SK-N-MC (cell line): Measurements from ENCODE around the gene ZC2HC1C.

ENCODE experiments used
- DNase-seq: peaks from one replicate; pipeline ENCODE4 v3.0.0-alpha.2; 2011; ENCODE audit warnings: low read depth, low spot score
- H3K27ac ChIP-seq: fragments of 200-600 bp; sonication (generic); 2 replicates; pipeline ENCODE4 v1.5.1; 2016; ENCODE audit warnings: mixed run types
- H3K36me3 ChIP-seq: fragments of 200-600 bp; sonication (generic); 2 replicates; pipeline ENCODE4 v1.6.1; 2017; ENCODE audit warnings: antibody characterized with exemption, low read length, mixed read lengths; ENCODE audit not compliant: insufficient read depth
- H3K4me3 ChIP-seq: fragments of 200-600 bp; sonication (generic); 2 replicates; pipeline ENCODE4 v1.5.1; 2016
- H3K9ac ChIP-seq: fragments of 200-600 bp; sonication (generic); 2 replicates; pipeline ENCODE4 v1.8.0; 2017; ENCODE audit warnings: mixed run types, mixed read lengths; ENCODE audit not compliant: insufficient read length
- H3K9me3 ChIP-seq: fragments of 200-600 bp; sonication (generic); 2 replicates; pipeline ENCODE4 v1.6.1; 2017; ENCODE audit warnings: low read depth, mild to moderate bottlenecking, antibody characterized with exemption, low read length, moderate library complexity, mixed read lengths
- EZH2 ChIP-seq: fragments of 200-600 bp; sonication (generic); IDR thresholded peaks from one replicate; pipeline ENCODE4 v1.6.1; 2017; ENCODE audit warnings: antibody characterized with exemption
- FOXP2 ChIP-seq: optimal IDR thresholded peaks from 2 replicates; pipeline ENCODE3; 2011; ENCODE audit warnings: mild to moderate bottlenecking, moderate library complexity; ENCODE audit not compliant: insufficient read depth; ENCODE audit errors: extremely low read length, control extremely low read depth
- POLR2AphosphoS5 ChIP-seq: IDR thresholded peaks from 2 replicates; pipeline ENCODE4 v1.6.1; 2012; ENCODE audit warnings: mild to moderate bottlenecking, low read depth, low read length, borderline replicate concordance

Gene ZC2HC1C

GRCh38 chr14:75079521-75079920 is 10.1 kb downstream of the ZC2HC1C start:
- Histone ChIP-seq H3K4me3 (no peak overlapping the region), H3K9me3 (no peaks in the 10 kb centered on the region), H3K9ac (no peak overlapping the region), H3K27ac (no peak overlapping the region), H3K36me3 (peaks cover 6% of the 10 kb centered on the region; the same call in 1 of the 2 replicates)
- DNase-seq: no peak
- TF ChIP-seq FOXP2 (no peak), POLR2AphosphoS5 (no peak), EZH2 (no peak)

GRCh38 chr14:75081660-75082229 is 12.3 kb downstream of the ZC2HC1C start:
- H3K36me3 ChIP-seq: peaks cover 20% of the 10 kb centered on the region; the same call in 1 of the 2 replicates
- no peak overlapping the region for H3K4me3 ChIP-seq
- TF ChIP-seq POLR2AphosphoS5 (no peak), FOXP2 (no peak), EZH2 (no peak)
- H3K27ac ChIP-seq: 0 out of 2 replicates have a peak overlapping the region, but pooled peaks have one; percentile 22
- H3K9me3 ChIP-seq: no peaks in the 10 kb centered on the region
- H3K9ac ChIP-seq: no peak overlapping the region
- DNase-seq: no peak

GRCh38 chr14:75083271-75083670 is 13.8 kb downstream of the ZC2HC1C start:
- H3K9me3 ChIP-seq: no peaks in the 10 kb centered on the region
- no peak overlapping the region for H3K4me3 ChIP-seq
- no peak overlapping the region for H3K9ac ChIP-seq
- no peak overlapping the region for H3K27ac ChIP-seq
- TF ChIP-seq POLR2AphosphoS5 (no peak), EZH2 (no peak), FOXP2 (no peak)
- H3K36me3 ChIP-seq: peaks cover 32% of the 10 kb centered on the region
- DNase-seq: no peak

GRCh38 chr14:75084513-75084912 is 15.1 kb downstream of the ZC2HC1C start:
- TF ChIP-seq EZH2 (no peak), POLR2AphosphoS5 (no peak), FOXP2 (no peak)
- Histone ChIP-seq H3K9ac (no peak overlapping the region), H3K4me3 (no peak overlapping the region), H3K36me3 (peaks cover 34% of the 10 kb centered on the region), H3K27ac (no peak overlapping the region), H3K9me3 (no peaks in the 10 kb centered on the region)
- no peak for DNase-seq

GRCh38 chr14:75088153-75088552 is 18.7 kb downstream of the ZC2HC1C start:
- no peak for TF ChIP-seq FOXP2
- TF ChIP-seq POLR2AphosphoS5: no peak
- no peak for DNase-seq
- Histone ChIP-seq H3K4me3 (no peak overlapping the region), H3K9ac (no peak overlapping the region), H3K36me3 (peaks cover 39% of the 10 kb centered on the region), H3K27ac (no peak overlapping the region), H3K9me3 (no peaks in the 10 kb centered on the region)

GRCh38 chr14:75088566-75089373 is 19.3 kb downstream of the ZC2HC1C start:
- TF ChIP-seq FOXP2 (no peak), POLR2AphosphoS5 (no peak), EZH2 (no peak)
- H3K36me3 ChIP-seq: peaks cover 41% of the 10 kb centered on the region
- H3K4me3 ChIP-seq: no peak overlapping the region
- no peak overlapping the region for H3K9ac ChIP-seq
- H3K9me3 ChIP-seq: no peaks in the 10 kb centered on the region
- no peak overlapping the region for H3K27ac ChIP-seq
- peak; percentile 61 for DNase-seq

- DNase-seq: no peak
- no peak overlapping the region; the same call in 1 of the 2 replicates for H3K27ac ChIP-seq
- peaks cover 37% of the 10 kb centered on the region for H3K36me3 ChIP-seq
Measured at GRCh38 chr14:75090353-75090752, 20.9 kb downstream of the ZC2HC1C start.

GRCh38 chr14:75091251-75091650 is 21.8 kb downstream of the ZC2HC1C start:
- DNase-seq: no peak
- H3K4me3 ChIP-seq: no peak overlapping the region
- no peak overlapping the region for H3K27ac ChIP-seq
- no peak overlapping the region for H3K9ac ChIP-seq
- H3K9me3 ChIP-seq: no peaks in the 10 kb centered on the region
- H3K36me3 ChIP-seq: peaks cover 37% of the 10 kb centered on the region
- TF ChIP-seq FOXP2 (no peak), EZH2 (no peak), POLR2AphosphoS5 (no peak)

More at GRCh38 chr14:75090353-75090752, 20.9 kb downstream of the ZC2HC1C start:
- Histone ChIP-seq H3K4me3 (no peak overlapping the region), H3K9me3 (no peaks in the 10 kb centered on the region), H3K9ac (no peak overlapping the region)
- no peak for TF ChIP-seq EZH2
- no peak for TF ChIP-seq POLR2AphosphoS5
- TF ChIP-seq FOXP2: no peak
